GM12801 (cell line): Measurements from ENCODE around the gene ACOXL.

Experiments used
- CTCF ChIP-seq: IDR thresholded peaks from one replicate; pipeline ENCODE4 v1.5.1; 2011; ENCODE audit warnings: control low read depth; ENCODE audit not compliant: insufficient read length; ENCODE audit errors: extremely low read depth

ACOXL gene

DNA sequence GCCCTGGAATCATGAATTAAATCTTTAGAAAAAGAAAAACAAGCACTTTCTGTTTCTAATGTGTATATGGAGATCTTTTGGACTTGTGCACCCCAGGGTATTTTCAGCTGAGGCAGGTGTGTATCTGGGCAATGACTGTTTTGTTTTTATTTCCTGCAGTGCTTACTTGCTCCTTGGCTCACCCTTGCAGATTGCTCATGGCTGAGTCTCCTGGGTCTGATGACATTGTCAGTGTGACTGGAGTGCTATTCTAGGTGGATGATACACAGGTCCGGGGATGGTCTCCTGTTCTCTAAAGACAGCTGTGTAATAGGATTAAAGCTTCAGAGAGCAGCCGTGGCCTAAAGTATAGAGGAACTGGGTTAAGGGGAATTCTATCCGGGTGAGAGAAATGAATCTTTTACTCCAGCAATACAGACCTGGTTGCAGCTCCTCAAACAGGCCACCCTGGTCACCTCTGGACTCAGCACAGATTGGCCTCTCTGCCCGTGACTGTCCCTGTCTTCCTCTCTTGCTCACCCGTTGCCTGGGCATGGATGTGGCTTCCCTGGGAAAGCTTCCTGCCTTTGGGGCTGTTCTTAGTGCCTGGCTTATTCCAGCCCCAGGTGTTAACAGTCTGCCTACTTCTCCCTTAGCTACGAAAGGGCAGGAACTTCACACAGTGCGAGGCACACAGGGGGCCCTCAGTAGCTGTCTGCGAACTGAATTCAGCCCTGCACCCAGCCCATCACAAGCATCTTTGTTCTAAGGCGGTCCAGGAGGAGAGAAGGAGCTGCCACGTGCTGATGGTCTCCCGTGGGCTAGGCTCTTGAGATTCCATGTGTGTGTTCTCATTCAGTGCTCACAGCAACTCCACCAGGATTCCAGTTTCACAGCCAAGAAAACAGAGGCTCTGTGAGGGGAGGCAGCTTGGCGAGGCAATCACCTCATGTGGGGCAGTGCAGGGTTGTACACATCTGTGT lies 84.3 kb downstream of the ACOXL start:
- TF ChIP-seq CTCF, result no peak

GRCh38 chr2:110818767-110819481 lies 86.6 kb downstream of the ACOXL start:
- TF ChIP-seq CTCF, result no peak

DNA sequence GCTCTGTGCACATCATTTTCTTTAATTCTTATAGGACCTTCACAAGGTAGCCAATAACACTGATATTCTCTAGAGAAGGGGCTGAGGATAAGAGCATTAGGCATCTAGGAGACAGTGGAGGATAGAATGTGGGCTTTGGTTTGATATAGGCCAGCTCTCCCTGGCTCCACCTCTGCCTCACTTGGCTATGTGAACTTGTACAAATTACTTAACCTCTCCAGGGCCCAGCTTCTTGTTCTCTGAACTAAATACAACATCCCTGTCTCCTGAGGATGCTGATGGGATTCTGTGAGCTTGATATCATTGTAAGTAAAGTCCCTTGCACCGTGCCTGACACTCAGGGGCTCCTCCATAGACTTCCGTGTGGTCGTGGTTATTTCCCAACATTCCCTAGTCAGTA lies 87.3 kb downstream of the ACOXL start:
- TF ChIP-seq CTCF, result no peak

DNA sequence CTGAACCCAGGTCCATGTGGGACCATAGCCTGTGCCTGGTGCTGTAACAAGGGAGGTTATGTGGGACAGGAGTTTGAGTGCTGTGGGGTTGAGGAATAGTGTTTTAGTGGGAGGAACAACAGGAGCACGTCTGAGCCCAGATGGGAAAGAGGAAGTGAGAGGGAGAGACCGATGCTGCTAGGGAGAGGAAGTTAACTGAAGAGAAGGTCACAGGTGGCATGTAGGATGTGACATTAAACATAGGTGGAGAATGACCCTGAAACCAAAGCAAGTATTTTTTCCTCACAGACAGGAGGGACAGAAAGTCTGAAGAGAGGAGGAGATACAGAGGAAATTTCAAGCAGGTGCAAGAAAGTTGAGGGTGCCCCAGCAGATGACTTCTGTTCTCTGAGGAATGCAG lies 87.8 kb downstream of the ACOXL start:
- no peak for TF ChIP-seq CTCF

DNA sequence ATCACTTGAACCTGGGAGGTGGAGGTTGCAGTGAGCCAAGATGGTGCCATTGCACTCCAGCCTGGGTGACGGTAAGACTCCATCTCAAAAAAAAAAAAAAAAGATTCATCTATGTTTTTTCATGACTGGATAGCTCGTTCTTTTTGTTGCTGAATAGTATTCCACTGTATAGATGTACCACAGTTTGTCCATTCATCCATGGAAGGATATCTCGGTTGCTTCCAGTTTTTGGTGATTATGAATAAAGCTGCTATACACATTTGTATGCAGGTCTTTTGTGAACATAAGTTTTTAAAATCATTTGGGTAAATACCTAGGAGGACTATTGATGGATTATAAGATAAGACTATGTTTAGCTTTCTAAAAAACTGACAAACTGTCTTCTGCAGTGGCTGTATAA lies 90.8 kb downstream of the ACOXL start:
- TF ChIP-seq CTCF, result no peak

- TF ChIP-seq CTCF, result no peak
Observed at GRCh38 chr2:110827511-110827910, 95.1 kb downstream of the ACOXL start.

- no peak for TF ChIP-seq CTCF
Observed at GRCh38 chr2:110828330-110828729, 96.0 kb downstream of the ACOXL start.
